H9 (cell line): ENCODE measurements around the gene CCDC148. TPM values are rescaled to one million over a fixed set of nuclear protein-coding genes. Genes with fewer than 3 reads are reported as not detected.

ENCODE experiments used
- DNase-seq: peaks from one replicate; pipeline ENCODE4 v3.0.0-alpha.2; 2017
- H2AFZ ChIP-seq: one replicate; pipeline ENCODE4 v1.6.1; 2013; ENCODE audit warnings: mild to moderate bottlenecking, low read length, control low read depth, moderate library complexity
- H2AK5ac ChIP-seq: 2 replicates; pipeline ENCODE4 v1.6.1; 2013; ENCODE audit warnings: low read length, control low read depth, mixed read lengths; ENCODE audit not compliant: insufficient read length
- H2BK120ac ChIP-seq: one replicate; pipeline ENCODE4 v1.6.1; 2013; ENCODE audit warnings: low read depth, mild to moderate bottlenecking, low read length, control low read depth, inconsistent platforms; ENCODE audit not compliant: poor library complexity, severe bottlenecking
- H2BK12ac ChIP-seq: 2 replicates; pipeline ENCODE4 v1.6.1; 2013; ENCODE audit warnings: low read length, control low read depth, mixed read lengths, low read depth; ENCODE audit not compliant: insufficient read length
- H2BK15ac ChIP-seq: 2 replicates; pipeline ENCODE4 v1.6.1; 2013; ENCODE audit warnings: low read depth, low read length, control low read depth
- H2BK20ac ChIP-seq: one replicate; pipeline ENCODE4 v1.6.1; 2013; ENCODE audit warnings: low read depth, mild to moderate bottlenecking, low read length, control low read depth, inconsistent platforms; ENCODE audit not compliant: poor library complexity, severe bottlenecking
- H2BK5ac ChIP-seq: 2 replicates; pipeline ENCODE4 v1.6.1; 2013; ENCODE audit warnings: low read length, control low read depth, mixed read lengths; ENCODE audit not compliant: insufficient read length
- H3K14ac ChIP-seq: 2 replicates; pipeline ENCODE4 v1.6.1; 2013; ENCODE audit warnings: low read length, control low read depth; ENCODE audit not compliant: insufficient read depth
- H3K18ac ChIP-seq: 2 replicates; pipeline ENCODE4 v1.6.1; 2013; ENCODE audit warnings: low read depth, mild to moderate bottlenecking, mixed read lengths, low read length, control low read depth; ENCODE audit not compliant: insufficient read length
- H3K23ac ChIP-seq: 2 replicates; pipeline ENCODE4 v1.6.1; 2013; ENCODE audit warnings: low read length, control low read depth, mixed read lengths, low read depth; ENCODE audit not compliant: insufficient read length
- H3K23me2 ChIP-seq: 2 replicates; pipeline ENCODE4 v1.6.1; 2013; ENCODE audit warnings: low read depth, mild to moderate bottlenecking, mixed read lengths, low read length, control low read depth; ENCODE audit not compliant: insufficient read length, poor library complexity, severe bottlenecking
- H3K27ac ChIP-seq: 2 replicates; pipeline ENCODE4 v1.5.1; 2013; ENCODE audit warnings: low read length, control low read depth, mixed read lengths, low read depth; ENCODE audit not compliant: insufficient read length
- H3K27me3 ChIP-seq: 2 replicates; pipeline ENCODE4 v1.6.1; 2013; ENCODE audit warnings: low read length, control low read depth, inconsistent platforms; ENCODE audit not compliant: insufficient read depth
- H3K4ac ChIP-seq: 2 replicates; pipeline ENCODE4 v1.6.1; 2013; ENCODE audit warnings: low read depth, mild to moderate bottlenecking, control low read depth, inconsistent platforms, low read length, moderate library complexity
- H3K4me1 ChIP-seq: 2 replicates; pipeline ENCODE4 v1.6.1; 2013; ENCODE audit warnings: low read length, control low read depth, inconsistent platforms; ENCODE audit not compliant: insufficient read depth
- H3K4me2 ChIP-seq: 2 replicates; pipeline ENCODE4 v1.6.1; 2013; ENCODE audit warnings: low read length, control low read depth, mixed read lengths; ENCODE audit not compliant: insufficient read length, insufficient read depth
- H3K56ac ChIP-seq: 2 replicates; pipeline ENCODE4 v1.6.1; 2013; ENCODE audit warnings: low read depth, mild to moderate bottlenecking, mixed read lengths, low read length, control low read depth; ENCODE audit not compliant: insufficient read length
- H3K79me1 ChIP-seq: 2 replicates; pipeline ENCODE4 v1.6.1; 2013; ENCODE audit warnings: low read depth, mild to moderate bottlenecking, moderate library complexity, low read length, control low read depth, inconsistent platforms; ENCODE audit not compliant: insufficient read depth, poor library complexity, severe bottlenecking
- H3K79me2 ChIP-seq: 2 replicates; pipeline ENCODE4 v1.6.1; 2013; ENCODE audit warnings: low read length, control low read depth, inconsistent platforms; ENCODE audit not compliant: insufficient read depth
- H3K9ac ChIP-seq: 2 replicates; pipeline ENCODE4 v1.6.1; 2013; ENCODE audit warnings: low read length, control low read depth, mixed read lengths; ENCODE audit not compliant: insufficient read length; ENCODE audit errors: extremely low read depth
- H3K9me3 ChIP-seq: one replicate; pipeline ENCODE4 v1.6.1; 2013; ENCODE audit warnings: low read depth, low read length, inconsistent platforms; ENCODE audit not compliant: control insufficient read depth
- H3T11ph ChIP-seq: one replicate; pipeline ENCODE4 v1.6.1; 2013; ENCODE audit warnings: mild to moderate bottlenecking, low read length, control low read depth, inconsistent platforms
- H4K20me1 ChIP-seq: one replicate; pipeline ENCODE4 v1.6.1; 2013; ENCODE audit not compliant: control insufficient read depth, insufficient read length, insufficient read depth
- H4K5ac ChIP-seq: 2 replicates; pipeline ENCODE4 v1.6.1; 2013; ENCODE audit warnings: low read depth, mild to moderate bottlenecking, mixed read lengths, low read length, control low read depth; ENCODE audit not compliant: insufficient read length
- H4K8ac ChIP-seq: replicated peaks from 2 replicates; pipeline ENCODE4 v1.6.1; 2013; ENCODE audit warnings: low read length, control low read depth, mixed read lengths, low read depth; ENCODE audit not compliant: insufficient read length
- H4K91ac ChIP-seq: 2 replicates; pipeline ENCODE4 v1.6.1; 2013; ENCODE audit warnings: low read depth, mild to moderate bottlenecking, moderate library complexity, mixed read lengths, low read length, control low read depth; ENCODE audit not compliant: insufficient read length
- H3K27ac Mint-ChIP-seq, 3 experiments: 2 replicates in 2 of 3; 3 replicates in 1 of 3; pipeline ENCODE4 v1.8.0; 2020 to 2021; ENCODE audit warnings: mixed read lengths in 3 of 3, mild to moderate bottlenecking in 1 of 3, moderate library complexity in 1 of 3
- H3K27me3 Mint-ChIP-seq: 2 replicates; pipeline ENCODE4 v1.8.0; 2021; ENCODE audit warnings: low read depth, mild to moderate bottlenecking, moderate library complexity, mixed read lengths
- H3K36me3 Mint-ChIP-seq, 3 experiments: 2 replicates in 2 of 3; 3 replicates in 1 of 3; pipeline ENCODE4 v1.8.0; 2020 to 2021; ENCODE audit warnings: low read depth in 3 of 3, mixed read lengths in 3 of 3; ENCODE audit not compliant: insufficient read depth in 1 of 3
- H3K4me1 Mint-ChIP-seq, 2 experiments: 2 replicates each; pipeline ENCODE4 v1.8.0; 2020; ENCODE audit warnings: mixed read lengths in 2 of 2
- H3K4me3 Mint-ChIP-seq, 2 experiments: 2 replicates in 1 of 2; 3 replicates in 1 of 2; pipeline ENCODE4 v1.8.0; 2020 to 2021; ENCODE audit warnings: mild to moderate bottlenecking in 2 of 2, mixed read lengths in 2 of 2, moderate library complexity in 1 of 2
- H3K9me3 Mint-ChIP-seq, 2 experiments: 2 replicates in 1 of 2; 3 replicates in 1 of 2; pipeline ENCODE4 v1.8.0; 2020; ENCODE audit warnings: mild to moderate bottlenecking in 2 of 2, mixed read lengths in 2 of 2, moderate library complexity in 1 of 2
- WGBS: extraction: QIAGEN DNeasy Blood & Tissue Kit; methylation state at CpG from one replicate; pipeline ENCODE4 v1.1.7; 2013; ENCODE audit warnings: missing lambda C conversion rate, low lambda C conversion rate, mixed read lengths; ENCODE audit not compliant: insufficient read length; ENCODE audit errors: extremely low coverage; 5-methylcytosine and 5-hydroxymethylcytosine counted together
- total RNA-seq: library from RNA; stranded (reverse); gene quantifications from 2 replicates; pipeline ENCODE4 v1.2.1, GENCODE V29; 2021
- TF ChIP-seq, protein P1 (sequence below): fragments of 200-600 bp; sonication (generic); conservative IDR thresholded peaks from 3 replicates; pipeline ENCODE4 v1.8.0; 2021; ENCODE audit warnings: antibody characterized with exemption, mild to moderate bottlenecking

CCDC148 gene
- total RNA-seq, 1 experiment from 2014 or later: 1.5 TPM

DNA sequence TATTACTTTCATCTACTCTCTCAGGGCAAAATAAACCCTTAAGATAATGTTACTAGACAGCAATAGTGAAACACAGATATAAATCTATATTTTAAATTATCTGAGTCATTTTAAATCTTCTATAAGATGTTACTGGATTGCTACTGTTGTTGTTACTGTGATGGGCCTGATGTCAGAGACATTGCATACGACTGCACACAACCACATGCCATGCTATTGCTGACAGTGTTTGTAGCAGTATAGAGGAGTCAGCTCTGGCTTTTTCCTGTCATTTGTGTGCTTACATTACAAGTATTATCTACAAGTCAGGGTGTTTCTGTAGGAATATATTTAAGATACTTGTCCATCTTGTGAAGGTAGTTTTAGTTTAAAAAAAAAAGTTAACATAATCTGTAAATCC is 63.9 kb downstream of the CCDC148 start:
- H4K20me1 ChIP-seq: no peaks in the 10 kb centered on the region
- H3K4me1 ChIP-seq: no peaks in the 10 kb centered on the region
- H2BK5ac ChIP-seq: no peak overlapping the region
- H3K18ac ChIP-seq: no peak overlapping the region
- no peak overlapping the region for H3K4me2 ChIP-seq
- H3K27ac ChIP-seq: no peak overlapping the region
- WGBS: no CpG with 5 or more reads among the region's 1 CpG
- TF ChIP-seq, protein P1, sequence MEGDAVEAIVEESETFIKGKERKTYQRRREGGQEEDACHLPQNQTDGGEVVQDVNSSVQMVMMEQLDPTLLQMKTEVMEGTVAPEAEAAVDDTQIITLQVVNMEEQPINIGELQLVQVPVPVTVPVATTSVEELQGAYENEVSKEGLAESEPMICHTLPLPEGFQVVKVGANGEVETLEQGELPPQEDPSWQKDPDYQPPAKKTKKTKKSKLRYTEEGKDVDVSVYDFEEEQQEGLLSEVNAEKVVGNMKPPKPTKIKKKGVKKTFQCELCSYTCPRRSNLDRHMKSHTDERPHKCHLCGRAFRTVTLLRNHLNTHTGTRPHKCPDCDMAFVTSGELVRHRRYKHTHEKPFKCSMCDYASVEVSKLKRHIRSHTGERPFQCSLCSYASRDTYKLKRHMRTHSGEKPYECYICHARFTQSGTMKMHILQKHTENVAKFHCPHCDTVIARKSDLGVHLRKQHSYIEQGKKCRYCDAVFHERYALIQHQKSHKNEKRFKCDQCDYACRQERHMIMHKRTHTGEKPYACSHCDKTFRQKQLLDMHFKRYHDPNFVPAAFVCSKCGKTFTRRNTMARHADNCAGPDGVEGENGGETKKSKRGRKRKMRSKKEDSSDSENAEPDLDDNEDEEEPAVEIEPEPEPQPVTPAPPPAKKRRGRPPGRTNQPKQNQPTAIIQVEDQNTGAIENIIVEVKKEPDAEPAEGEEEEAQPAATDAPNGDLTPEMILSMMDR: no peak
- H3T11ph ChIP-seq: no peak overlapping the region
- H2BK12ac ChIP-seq: no peak overlapping the region
- no peaks in the 10 kb centered on the region for H3K9me3 ChIP-seq
- no peak overlapping the region for H2BK20ac ChIP-seq
- no peak overlapping the region for H3K9ac ChIP-seq
- H3K4ac ChIP-seq: no peak overlapping the region
- H3K23me2 ChIP-seq: no peaks in the 10 kb centered on the region
- H3K27ac Mint-ChIP-seq: no peak overlapping the region
- H2AFZ ChIP-seq: no peak overlapping the region
- H3K27me3 Mint-ChIP-seq: no peaks in the 10 kb centered on the region
- H3K27me3 ChIP-seq: no peaks in the 10 kb centered on the region
- peaks cover 13 to 15% of the 10 kb centered on the region in 2 experiments for H3K4me1 Mint-ChIP-seq
- H4K8ac ChIP-seq: no peak overlapping the region
- H3K4me3 Mint-ChIP-seq: no peak overlapping the region
- no peaks in the 10 kb centered on the region for H3K79me1 ChIP-seq
- no peaks in the 10 kb centered on the region for H3K36me3 Mint-ChIP-seq
- no peak overlapping the region for H4K5ac ChIP-seq
- H4K91ac ChIP-seq: no peak overlapping the region
- no peak overlapping the region for H3K14ac ChIP-seq
- H3K23ac ChIP-seq: no peak overlapping the region
- no peak overlapping the region for H2AK5ac ChIP-seq
- no peak overlapping the region for H2BK120ac ChIP-seq
- H3K9me3 Mint-ChIP-seq: no peaks in the 10 kb centered on the region
- H3K79me2 ChIP-seq: 0 out of 2 replicates have a peak, but pooled peaks cover 1% of the 10 kb centered on the region
- no peak for DNase-seq
- H3K56ac ChIP-seq: no peak overlapping the region
- no peak overlapping the region for H2BK15ac ChIP-seq
